GM13977 (cell line): Measurements from ENCODE around the gene FKBP5.

ENCODE experiments used
- DNase-seq: peaks from one replicate; pipeline ENCODE4 v3.0.0; 2012; ENCODE audit warnings: low spot score
- CTCF ChIP-seq: IDR thresholded peaks from 2 replicates; pipeline ENCODE4 v1.5.1; 2012; ENCODE audit warnings: mild to moderate bottlenecking, control low read depth; ENCODE audit not compliant: insufficient read depth; ENCODE audit errors: extremely low read depth, missing control alignments
- in situ Hi-C: fragments of 300-500 bp; cut with MboI; formaldehyde crosslinking; loops from one replicate; pipeline ENCODE4 v1.12.0; 2022; ENCODE audit warnings: low sequenced_read_pairs, low pct_unique_long_range_greater_than_20kb, mixed read lengths, inconsistent platforms; ENCODE audit not compliant: unreplicated experiment

The FKBP5 gene

DNA sequence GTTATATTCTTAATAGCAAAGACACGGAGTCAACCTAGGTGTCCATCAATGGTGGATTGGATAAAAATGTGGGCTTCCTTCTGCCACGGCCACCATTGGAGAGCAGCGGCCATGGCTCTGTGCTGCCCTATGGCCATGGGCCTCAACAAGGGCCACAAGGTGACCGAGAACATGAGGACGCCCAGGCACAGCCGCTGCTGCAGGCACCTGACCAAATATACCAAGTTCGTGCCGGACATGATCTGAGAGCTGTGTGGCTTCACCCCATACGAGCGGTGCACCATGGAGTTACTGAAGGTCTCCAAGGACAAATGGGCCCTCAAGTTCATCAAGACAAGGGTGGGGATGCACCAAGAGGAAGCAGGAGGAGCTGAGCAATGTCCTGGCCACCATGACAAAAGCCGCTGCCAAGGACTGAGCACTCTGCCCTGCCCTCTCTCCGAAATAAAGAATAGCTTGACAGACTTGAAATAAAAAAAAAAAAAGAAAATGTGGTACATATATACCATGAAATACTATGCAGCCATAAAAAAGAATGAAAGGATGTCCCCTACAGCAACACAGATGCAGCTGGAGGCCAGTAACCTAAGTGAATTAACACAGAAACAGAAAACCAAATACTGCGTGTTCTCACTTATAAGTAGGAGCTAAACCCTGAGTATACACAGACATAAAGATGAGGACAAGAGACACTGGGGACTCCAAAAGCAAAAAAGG, 81.0 kb downstream of the FKBP5 start:
- DNase-seq: no peak
- TF ChIP-seq CTCF: no peak
- in situ Hi-C loops: no loop called here

DNA sequence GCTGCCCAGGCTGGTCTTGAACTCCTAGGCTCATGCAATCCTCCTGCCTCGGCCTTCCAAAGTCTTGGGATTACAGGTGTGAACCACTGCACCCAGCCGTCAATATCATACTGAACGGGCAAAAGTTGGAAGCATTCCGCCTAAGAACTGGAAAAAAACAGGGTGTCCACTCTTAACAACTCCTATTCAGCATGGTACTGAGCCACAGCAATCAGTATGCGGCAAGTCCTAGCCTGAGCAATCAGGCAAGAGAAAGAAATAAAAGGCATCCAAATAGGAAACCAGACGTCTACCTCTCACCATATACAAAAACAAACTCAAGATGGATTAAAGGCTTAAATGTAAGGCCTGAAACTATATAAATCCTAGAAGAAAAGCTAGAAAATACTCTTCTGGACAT, 83.1 kb downstream of the FKBP5 start:
- no peak for TF ChIP-seq CTCF
- in situ Hi-C loops: no loop called here
- no peak for DNase-seq

DNA sequence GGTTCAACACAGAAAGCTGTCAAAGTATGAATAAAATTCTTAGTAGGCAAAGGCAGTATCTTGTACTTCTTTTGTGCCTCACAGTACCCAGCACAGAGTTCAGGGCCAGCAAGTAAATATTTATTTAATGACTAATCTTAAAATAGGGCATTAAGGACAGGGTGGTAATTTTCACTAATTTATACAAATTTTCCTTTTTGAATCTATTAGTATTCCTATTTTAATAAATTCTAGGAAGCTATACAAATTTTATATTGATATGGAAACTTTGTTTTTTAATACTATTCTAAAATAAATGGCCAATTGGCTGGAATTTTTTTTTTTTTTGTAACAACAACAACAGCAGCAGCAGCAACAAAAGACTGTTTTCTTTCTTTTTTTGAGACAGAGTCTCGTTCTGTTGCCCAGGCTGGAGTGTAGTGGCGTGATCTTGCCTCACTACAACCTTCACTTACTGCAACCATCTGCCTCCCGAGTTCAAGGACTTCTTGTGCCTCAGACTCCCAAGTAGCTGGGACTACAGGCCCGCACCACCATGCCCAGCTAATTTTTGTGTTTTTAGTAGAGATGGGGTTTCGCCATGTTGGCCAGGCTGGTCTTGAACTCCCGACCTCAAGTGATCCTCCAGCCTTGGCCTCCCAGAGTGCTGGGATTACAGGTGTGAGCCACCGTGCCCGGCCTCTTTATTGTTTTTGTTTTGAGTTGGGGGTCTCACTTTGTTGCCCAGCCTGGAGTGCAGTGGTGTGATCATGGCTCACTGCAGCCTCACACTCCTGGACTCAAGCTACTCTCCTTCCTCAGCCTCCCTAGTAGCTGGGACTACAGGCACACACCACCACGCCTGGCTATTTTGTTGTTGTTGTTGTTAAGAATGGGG, 85.2 kb downstream of the FKBP5 start:
- TF ChIP-seq CTCF: no peak
- in situ Hi-C loops: no loop called here
- no peak for DNase-seq

- TF ChIP-seq CTCF: no peak
- in situ Hi-C loops: no loop called here
- DNase-seq: no peak
Measured at GRCh38 chr6:35602133-35602946, 86.4 kb downstream of the FKBP5 start.

GRCh38 chr6:35601331-35602132, 87.2 kb downstream of the FKBP5 start:
- in situ Hi-C loops: no loop called here
- no peak for DNase-seq
- TF ChIP-seq CTCF: no peak
